Measurements from ENCODE around the gene RHBG. TPM values are rescaled to one million over a fixed set of nuclear protein-coding genes. Genes with fewer than 3 reads are reported as not detected.

RHBG gene
- polyA plus RNA-seq, 1 donor (not counting 4 experiments of a cell fraction or from before 2014, with no cell fraction given), result not detected

- no peaks in the 10 kb centered on the region for H3K36me3 ChIP-seq (ENCODE audit: control insufficient read depth in 2 of 2, extremely low read depth in 1 of 2, insufficient read depth in 2 of 2, low read length in 2 of 2)
- no peak overlapping the region for H2AFZ ChIP-seq (ENCODE audit: control insufficient read depth, low read length)
- no peak overlapping the region for H3K9ac ChIP-seq (ENCODE audit: control insufficient read depth, extremely low read depth, insufficient read depth, low read length)
- TF ChIP-seq EZH2 (IDR thresholded peaks at IDR 0.05; ENCODE audit: low read length) (no peak), CTCF (optimal IDR thresholded peaks at IDR 0.05 in 1 of 3, IDR thresholded peaks at IDR 0.05 in 1 of 3, conservative IDR thresholded peaks at IDR 0.05 in 1 of 3; ENCODE audit: extremely low read depth in 1 of 3, insufficient read depth in 2 of 3, low read length in 3 of 3) (no peak)
- H3K27ac ChIP-seq (ENCODE audit: control insufficient read depth, insufficient read depth, low read length), result no peak overlapping the region
- FAIRE-seq, result no peak
- no peaks in the 10 kb centered on the region for H3K9me3 ChIP-seq (ENCODE audit: control insufficient read depth, low read depth, low read length)
- H3K27me3 ChIP-seq (ENCODE audit: control insufficient read depth, extremely low read depth, insufficient read depth, low read length), result peaks cover 33% of the 10 kb centered on the region
- DNase-seq (ENCODE audit: low read depth, low spot score), result no peak
- dilution Hi-C loops (cut with MboI; ENCODE audit: extremely low pct_ligation_motif_present, low sequenced_read_pairs), result no loop called here
- H3K4me3 ChIP-seq (ENCODE audit: control insufficient read depth in 2 of 3, extremely low read depth in 1 of 3, insufficient read depth in 2 of 3, low read depth in 1 of 3, low read length in 3 of 3), result no peak overlapping the region
- no peaks in the 10 kb centered on the region for H3K4me1 ChIP-seq (ENCODE audit: control insufficient read depth, extremely low read depth, insufficient read depth, low read length)
- H4K20me1 ChIP-seq (ENCODE audit: control insufficient read depth, extremely low read depth, insufficient read depth, low read length), result no peaks in the 10 kb centered on the region
- H3K9me1 ChIP-seq (ENCODE audit: control insufficient read depth, extremely low read depth, insufficient read depth, low read length), result no peaks in the 10 kb centered on the region
- no peak overlapping the region for H3K4me2 ChIP-seq (ENCODE audit: control insufficient read depth, extremely low read depth, insufficient read depth, low read depth, low read length)
- no peaks in the 10 kb centered on the region for H3K79me2 ChIP-seq (ENCODE audit: control insufficient read depth, insufficient read depth, low read length)
These were observed 36.7 kb downstream of the RHBG start for GRCh38 chr1:156405670-156406069.

GRCh38 chr1:156406251-156406650 lies 37.2 kb downstream of the RHBG start:
- dilution Hi-C loops (cut with MboI; ENCODE audit: extremely low pct_ligation_motif_present, low sequenced_read_pairs), result no loop called here
- Histone ChIP-seq H3K9me3 (ENCODE audit: control insufficient read depth, low read depth, low read length) (no peaks in the 10 kb centered on the region), H3K36me3 (ENCODE audit: control insufficient read depth in 2 of 2, extremely low read depth in 1 of 2, insufficient read depth in 2 of 2, low read length in 2 of 2) (no peaks in the 10 kb centered on the region), H4K20me1 (ENCODE audit: control insufficient read depth, extremely low read depth, insufficient read depth, low read length) (no peaks in the 10 kb centered on the region), H3K4me1 (ENCODE audit: control insufficient read depth, extremely low read depth, insufficient read depth, low read length) (no peaks in the 10 kb centered on the region), H3K4me3 (ENCODE audit: control insufficient read depth in 2 of 3, extremely low read depth in 1 of 3, insufficient read depth in 2 of 3, low read depth in 1 of 3, low read length in 3 of 3) (no peak overlapping the region), H3K9me1 (ENCODE audit: control insufficient read depth, extremely low read depth, insufficient read depth, low read length) (no peaks in the 10 kb centered on the region), H2AFZ (ENCODE audit: control insufficient read depth, low read length) (no peak overlapping the region), H3K79me2 (ENCODE audit: control insufficient read depth, insufficient read depth, low read length) (no peaks in the 10 kb centered on the region), H3K27ac (ENCODE audit: control insufficient read depth, insufficient read depth, low read length) (no peak overlapping the region), H3K27me3 (ENCODE audit: control insufficient read depth, extremely low read depth, insufficient read depth, low read length) (peaks cover 35% of the 10 kb centered on the region), H3K9ac (ENCODE audit: control insufficient read depth, extremely low read depth, insufficient read depth, low read length) (no peak overlapping the region), H3K4me2 (ENCODE audit: control insufficient read depth, extremely low read depth, insufficient read depth, low read depth, low read length) (no peak overlapping the region)
- TF ChIP-seq EZH2 (IDR thresholded peaks at IDR 0.05; ENCODE audit: low read length), result no peak
- no peak for TF ChIP-seq CTCF (optimal IDR thresholded peaks at IDR 0.05 in 1 of 3, IDR thresholded peaks at IDR 0.05 in 1 of 3, conservative IDR thresholded peaks at IDR 0.05 in 1 of 3; ENCODE audit: extremely low read depth in 1 of 3, insufficient read depth in 2 of 3, low read length in 3 of 3)
- DNase-seq (ENCODE audit: low read depth, low spot score) (no peak), FAIRE-seq (no peak)

All from keratinocyte (primary cell).